Measurements from ENCODE around the gene XYLT1. TPM values are rescaled to one million over a fixed set of nuclear protein-coding genes. Genes with fewer than 3 reads are reported as not detected.

XYLT1 gene
- total RNA-seq, 1 experiment from 2014 or later: 14.5 TPM

DNA sequence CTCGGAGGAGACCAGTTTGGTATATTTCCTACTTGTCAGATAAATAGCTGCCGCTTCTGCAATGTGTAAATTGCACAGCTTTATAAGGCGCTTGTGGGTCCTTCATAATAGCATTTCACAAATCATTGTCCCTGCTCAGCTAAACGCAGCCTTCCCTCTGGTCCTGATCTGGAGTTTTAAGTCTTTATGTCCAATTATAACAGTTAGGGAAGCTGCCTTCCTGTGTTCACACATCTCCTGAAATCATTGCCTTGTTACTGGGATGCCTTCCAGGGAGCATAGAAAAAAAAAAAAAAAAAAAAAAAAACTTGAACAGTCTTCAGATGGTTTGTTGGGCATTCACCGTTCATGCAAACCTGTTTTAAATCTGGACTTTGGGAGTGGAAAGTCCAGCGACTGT is 342.0 kb downstream of the XYLT1 start:
- H3K56ac ChIP-seq (ENCODE audit: insufficient read length, low read depth, low read length): no peak overlapping the region
- no peak overlapping the region for H2AK5ac ChIP-seq (ENCODE audit: insufficient read length, low read length)
- H3K14ac ChIP-seq (ENCODE audit: insufficient read depth, low read length): no peak overlapping the region
- Mint-ChIP-seq H3K27ac (no peak overlapping the region), H3K27me3 (ENCODE audit: low read depth) (no peaks in the 10 kb centered on the region), H3K4me1 (peaks cover 17 to 26% of the 10 kb centered on the region in 2 experiments), H3K4me3 (no peak overlapping the region), H3K36me3 (ENCODE audit: insufficient read depth in 1 of 3, low read depth in 3 of 3) (peaks cover 18 to 25% (median 19%) of the 10 kb centered on the region in 3 experiments), H3K9me3 (no peaks in the 10 kb centered on the region)
- no peak overlapping the region for H3T11ph ChIP-seq (ENCODE audit: low read length)
- H3K4ac ChIP-seq (ENCODE audit: low read depth, low read length): no peak overlapping the region
- no peaks in the 10 kb centered on the region for H3K9me3 ChIP-seq (ENCODE audit: control insufficient read depth, low read depth, low read length)
- H3K79me2 ChIP-seq (ENCODE audit: insufficient read depth, low read length): no peaks in the 10 kb centered on the region
- H3K4me1 ChIP-seq (ENCODE audit: insufficient read depth, low read length): no peaks in the 10 kb centered on the region
- H2BK20ac ChIP-seq (ENCODE audit: low read depth, low read length, poor library complexity, severe bottlenecking): no peak overlapping the region
- H4K8ac ChIP-seq (replicated peaks; ENCODE audit: insufficient read length, low read depth, low read length): no peak overlapping the region
- no peaks in the 10 kb centered on the region for H3K27me3 ChIP-seq (ENCODE audit: insufficient read depth, low read length)
- no peak for DNase-seq
- no peak overlapping the region for H2BK120ac ChIP-seq (ENCODE audit: low read depth, low read length, poor library complexity, severe bottlenecking)
- no peak overlapping the region for H2BK12ac ChIP-seq (ENCODE audit: insufficient read length, low read depth, low read length)
- H4K20me1 ChIP-seq (ENCODE audit: control insufficient read depth, insufficient read depth, insufficient read length): no peaks in the 10 kb centered on the region
- no peak overlapping the region for H3K27ac ChIP-seq (ENCODE audit: insufficient read length, low read depth, low read length)
- WGBS (ENCODE audit: extremely low coverage, insufficient read length, low lambda C conversion rate): no CpG with 5 or more reads among the region's 6 CpGs
- no peak overlapping the region for H3K23ac ChIP-seq (ENCODE audit: insufficient read length, low read depth, low read length)
- no peak overlapping the region for H4K91ac ChIP-seq (ENCODE audit: insufficient read length, low read depth, low read length)
- H3K23me2 ChIP-seq (ENCODE audit: insufficient read length, low read depth, low read length, poor library complexity, severe bottlenecking): no peaks in the 10 kb centered on the region
- no peak overlapping the region for H2BK5ac ChIP-seq (ENCODE audit: insufficient read length, low read length)
- H4K5ac ChIP-seq (ENCODE audit: insufficient read length, low read depth, low read length): no peak overlapping the region
- no peak for TF ChIP-seq CTCF (conservative IDR thresholded peaks at IDR 0.05)
- H3K9ac ChIP-seq (ENCODE audit: extremely low read depth, insufficient read length, low read length): no peak overlapping the region
- H2AFZ ChIP-seq (ENCODE audit: low read length): no peak overlapping the region
- H3K18ac ChIP-seq (ENCODE audit: insufficient read length, low read depth, low read length): no peak overlapping the region
- no peak overlapping the region for H2BK15ac ChIP-seq (ENCODE audit: low read depth, low read length)
- no peaks in the 10 kb centered on the region for H3K79me1 ChIP-seq (ENCODE audit: insufficient read depth, low read depth, low read length, poor library complexity, severe bottlenecking)
- no peak overlapping the region for H3K4me2 ChIP-seq (ENCODE audit: insufficient read depth, insufficient read length, low read length)

Measured in H9 (cell line).